ENCODE results near the gene CDC42BPA. TPM values are rescaled to one million over a fixed set of nuclear protein-coding genes. Genes with fewer than 3 reads are reported as not detected.

Gene CDC42BPA
- polyA plus RNA-seq, 3 donors, result 0.20 to 0.45 (median 0.39) TPM

DNA sequence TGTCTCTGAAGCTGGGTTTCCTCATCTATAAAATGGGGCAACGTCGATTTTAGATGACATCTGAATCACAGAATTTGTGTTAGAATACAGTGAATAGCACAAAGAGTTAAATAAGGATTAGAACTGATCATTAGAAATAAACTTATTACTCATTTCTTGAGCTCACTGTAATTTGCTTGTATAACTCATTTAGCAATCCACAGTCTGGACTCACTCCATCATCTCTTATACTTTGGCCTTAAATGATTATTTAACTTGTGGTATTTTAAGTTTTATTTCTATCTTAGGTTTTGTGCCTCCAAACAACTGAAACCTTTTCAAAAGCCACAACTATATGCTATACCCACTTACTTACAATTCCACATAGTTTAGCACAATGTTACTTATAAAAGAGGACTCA is 128.0 kb downstream of the CDC42BPA start:
- Mint-ChIP-seq H3K27ac (no peak overlapping the region), H3K27me3 (ENCODE audit: low read depth in 3 of 3) (peaks cover 0 to 1% (median 0%) of the 10 kb centered on the region in 3 donors), H3K36me3 (no peaks in the 10 kb centered on the region), H3K9me3 (no peaks in the 10 kb centered on the region), H3K4me1 (no peaks in the 10 kb centered on the region), H3K4me3 (no peak overlapping the region)
- no peak for DNase-seq
- Histone ChIP-seq H3K27me3 (ENCODE audit: control insufficient read depth in 2 of 2, insufficient read depth in 2 of 2, low read length in 2 of 2) (no peaks in the 10 kb centered on the region), H3K36me3 (replicated peaks in 1 of 2; ENCODE audit: control insufficient read depth in 1 of 2, insufficient read depth in 2 of 2, low read length in 2 of 2) (no peaks in the 10 kb centered on the region), H3K79me2 (ENCODE audit: insufficient read depth, low read length) (no peaks in the 10 kb centered on the region), H4K20me1 (ENCODE audit: insufficient read depth, low read length) (no peaks in the 10 kb centered on the region), H3K4me2 (replicated peaks; ENCODE audit: extremely low read depth, low read length, poor library complexity, severe bottlenecking) (no peak overlapping the region), H3K4me1 (ENCODE audit: control insufficient read depth in 1 of 2, insufficient read depth in 2 of 2, low read length in 2 of 2) (no peaks in the 10 kb centered on the region), H3K9me3 (replicated peaks in 1 of 2; ENCODE audit: control insufficient read depth in 1 of 2, insufficient read depth in 1 of 2, low read length in 2 of 2) (no peaks in the 10 kb centered on the region), H3K9ac (ENCODE audit: insufficient read depth, low read length, poor library complexity, severe bottlenecking) (no peak overlapping the region), H3K4me3 (replicated peaks in 1 of 3; ENCODE audit: low read depth in 2 of 3, low read length in 3 of 3) (no peak overlapping the region), H3K27ac (ENCODE audit: low read depth in 1 of 2, low read length in 2 of 2) (no peak overlapping the region), H2AFZ (ENCODE audit: insufficient read depth, low read depth, low read length, poor library complexity, severe bottlenecking) (no peak overlapping the region)
- intact Hi-C loops (cut with micrococcal nuclease), result no loop called here
- WGBS (ENCODE audit: insufficient coverage), result no CpG with 5 or more reads among the region's 2 CpGs
- TF ChIP-seq, protein P1, sequence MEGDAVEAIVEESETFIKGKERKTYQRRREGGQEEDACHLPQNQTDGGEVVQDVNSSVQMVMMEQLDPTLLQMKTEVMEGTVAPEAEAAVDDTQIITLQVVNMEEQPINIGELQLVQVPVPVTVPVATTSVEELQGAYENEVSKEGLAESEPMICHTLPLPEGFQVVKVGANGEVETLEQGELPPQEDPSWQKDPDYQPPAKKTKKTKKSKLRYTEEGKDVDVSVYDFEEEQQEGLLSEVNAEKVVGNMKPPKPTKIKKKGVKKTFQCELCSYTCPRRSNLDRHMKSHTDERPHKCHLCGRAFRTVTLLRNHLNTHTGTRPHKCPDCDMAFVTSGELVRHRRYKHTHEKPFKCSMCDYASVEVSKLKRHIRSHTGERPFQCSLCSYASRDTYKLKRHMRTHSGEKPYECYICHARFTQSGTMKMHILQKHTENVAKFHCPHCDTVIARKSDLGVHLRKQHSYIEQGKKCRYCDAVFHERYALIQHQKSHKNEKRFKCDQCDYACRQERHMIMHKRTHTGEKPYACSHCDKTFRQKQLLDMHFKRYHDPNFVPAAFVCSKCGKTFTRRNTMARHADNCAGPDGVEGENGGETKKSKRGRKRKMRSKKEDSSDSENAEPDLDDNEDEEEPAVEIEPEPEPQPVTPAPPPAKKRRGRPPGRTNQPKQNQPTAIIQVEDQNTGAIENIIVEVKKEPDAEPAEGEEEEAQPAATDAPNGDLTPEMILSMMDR (IDR thresholded peaks at IDR 0.05), result no peak

DNA sequence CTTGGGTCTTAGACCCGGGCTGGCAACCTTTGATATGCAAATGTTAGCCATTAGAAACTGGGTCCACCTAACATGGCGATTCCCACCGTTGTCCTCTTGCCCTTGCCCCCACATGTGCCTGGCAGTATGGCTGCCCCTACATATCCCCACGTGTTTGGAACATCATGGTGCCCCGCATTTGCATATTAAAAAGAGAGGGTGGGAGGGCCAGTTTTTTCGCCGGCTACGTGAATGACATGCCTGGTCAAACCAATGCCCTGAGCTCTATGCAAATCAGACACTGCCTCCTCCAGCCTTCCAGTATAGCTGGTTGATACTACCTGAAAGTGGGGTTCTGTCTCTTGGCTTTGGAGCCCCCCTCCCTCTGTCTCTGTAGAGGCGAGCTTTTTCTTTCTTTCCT is 133.0 kb downstream of the CDC42BPA start:
- no peaks in the 10 kb centered on the region for H3K4me1 Mint-ChIP-seq
- no peaks in the 10 kb centered on the region for H3K79me2 ChIP-seq (ENCODE audit: insufficient read depth, low read length)
- TF ChIP-seq, protein P1 (IDR thresholded peaks at IDR 0.05), result no peak
- no peak overlapping the region for H3K27ac Mint-ChIP-seq
- no peaks in the 10 kb centered on the region for H3K36me3 Mint-ChIP-seq
- WGBS (ENCODE audit: insufficient coverage), result 100% methylated on average over 8 of the region's 9 CpGs
- no peaks in the 10 kb centered on the region for H3K9me3 Mint-ChIP-seq
- H3K27ac ChIP-seq (ENCODE audit: low read depth in 1 of 2, low read length in 2 of 2), result no peak overlapping the region
- no peaks in the 10 kb centered on the region for H3K27me3 ChIP-seq (ENCODE audit: control insufficient read depth in 2 of 2, insufficient read depth in 2 of 2, low read length in 2 of 2)
- H2AFZ ChIP-seq (ENCODE audit: insufficient read depth, low read depth, low read length, poor library complexity, severe bottlenecking), result no peak overlapping the region
- no peak overlapping the region for H3K4me2 ChIP-seq (replicated peaks; ENCODE audit: extremely low read depth, low read length, poor library complexity, severe bottlenecking)
- H3K4me3 Mint-ChIP-seq, result no peak overlapping the region
- no peak overlapping the region for H3K4me3 ChIP-seq (replicated peaks in 1 of 3; ENCODE audit: low read depth in 2 of 3, low read length in 3 of 3)
- no peaks in the 10 kb centered on the region for H3K36me3 ChIP-seq (replicated peaks in 1 of 2; ENCODE audit: control insufficient read depth in 1 of 2, insufficient read depth in 2 of 2, low read length in 2 of 2)
- no peaks in the 10 kb centered on the region for H4K20me1 ChIP-seq (ENCODE audit: insufficient read depth, low read length)
- intact Hi-C loops (cut with micrococcal nuclease), result no loop called here
- H3K4me1 ChIP-seq (ENCODE audit: control insufficient read depth in 1 of 2, insufficient read depth in 2 of 2, low read length in 2 of 2), result no peaks in the 10 kb centered on the region
- no peaks in the 10 kb centered on the region for H3K9me3 ChIP-seq (replicated peaks in 1 of 2; ENCODE audit: control insufficient read depth in 1 of 2, insufficient read depth in 1 of 2, low read length in 2 of 2)
- DNase-seq, result no peak
- no peak overlapping the region for H3K9ac ChIP-seq (ENCODE audit: insufficient read depth, low read length, poor library complexity, severe bottlenecking)
- peaks cover 0 to 1% (median 0%) of the 10 kb centered on the region in 3 donors for H3K27me3 Mint-ChIP-seq (ENCODE audit: low read depth in 3 of 3)
